ENCODE data around the gene TNNI3K.

Gene TNNI3K

GRCh38 chr1:74583397-74583796, 348.2 kb downstream of the TNNI3K start:
- no peak for DNase-seq

GRCh38 chr1:74584185-74584584, 349.0 kb downstream of the TNNI3K start:
- DNase-seq, result no peak

- no peak for DNase-seq
Observed at GRCh38 chr1:74586253-74586897, 351.2 kb downstream of the TNNI3K start.

GRCh38 chr1:74587888-74588287, 352.7 kb downstream of the TNNI3K start:
- DNase-seq, result no peak

GRCh38 chr1:74590288-74590687, 355.1 kb downstream of the TNNI3K start:
- no peak for DNase-seq

GRCh38 chr1:74591949-74592348, 356.8 kb downstream of the TNNI3K start:
- DNase-seq, result no peak

GRCh38 chr1:74592580-74593355, 357.6 kb downstream of the TNNI3K start:
- no peak for DNase-seq
